Keratinocyte (primary cell): ENCODE measurements around the gene TOP2A. TPM values are rescaled to one million over a fixed set of nuclear protein-coding genes. Genes with fewer than 3 reads are reported as not detected.

Source experiments
- DNase-seq: peaks from one replicate; pipeline ENCODE4 v3.0.0-alpha.2; 2011; ENCODE audit warnings: low read depth, missing footprints, low spot score
- FAIRE-seq: peaks from 2 replicates; lab custom pipeline; 2011; peaks lifted over from hg19 to GRCh38; lab: Jason Lieb, UNC
- H2AFZ ChIP-seq: 2 replicates; pipeline ENCODE4 v1.6.0; 2012; ENCODE audit warnings: low read length, control low read depth, inconsistent platforms; ENCODE audit not compliant: control insufficient read depth
- H3K27ac ChIP-seq: 2 replicates; pipeline ENCODE4 v1.5.1; 2011; ENCODE audit warnings: low read length; ENCODE audit not compliant: control insufficient read depth, insufficient read depth
- H3K27me3 ChIP-seq: 3 replicates; pipeline ENCODE4 v1.6.0; 2011; ENCODE audit warnings: low read length; ENCODE audit not compliant: control insufficient read depth, insufficient read depth; ENCODE audit errors: extremely low read depth
- H3K36me3 ChIP-seq, 2 experiments: 2 replicates in 1 of 2; 3 replicates in 1 of 2; pipeline ENCODE4 v1.5.1; 2011; ENCODE audit warnings: low read length in 2 of 2, mild to moderate bottlenecking in 1 of 2; ENCODE audit not compliant: control insufficient read depth in 2 of 2, insufficient read depth in 2 of 2; ENCODE audit errors: extremely low read depth in 1 of 2
- H3K4me1 ChIP-seq: 3 replicates; pipeline ENCODE4 v1.5.1; 2011; ENCODE audit warnings: low read length; ENCODE audit not compliant: control insufficient read depth, insufficient read depth; ENCODE audit errors: extremely low read depth
- H3K4me2 ChIP-seq: 3 replicates; pipeline ENCODE4 v1.6.0; 2011; ENCODE audit warnings: low read depth, low read length; ENCODE audit not compliant: control insufficient read depth, insufficient read depth; ENCODE audit errors: extremely low read depth
- H3K4me3 ChIP-seq, 3 experiments: fragments of 200-600 bp in 1 of 3; sonication (generic) in 1 of 3; 2 replicates in 2 of 3; 3 replicates in 1 of 3; pipeline ENCODE4 v1.5.1; 2011 to 2016; ENCODE audit warnings: low read length in 3 of 3, mild to moderate bottlenecking in 3 of 3, control low read depth in 2 of 3, inconsistent platforms in 1 of 3, low read depth in 1 of 3, mixed read lengths in 1 of 3, mixed run types in 1 of 3, moderate library complexity in 1 of 3; ENCODE audit not compliant: control insufficient read depth in 2 of 3, insufficient read depth in 2 of 3; ENCODE audit errors: extremely low read depth in 1 of 3
- H3K79me2 ChIP-seq: 2 replicates; pipeline ENCODE4 v1.6.0; 2012; ENCODE audit warnings: low read length; ENCODE audit not compliant: control insufficient read depth, insufficient read depth
- H3K9ac ChIP-seq: 3 replicates; pipeline ENCODE4 v1.6.0; 2011; ENCODE audit warnings: low read length; ENCODE audit not compliant: control insufficient read depth, insufficient read depth; ENCODE audit errors: extremely low read depth
- H3K9me1 ChIP-seq: 3 replicates; pipeline ENCODE4 v1.6.0; 2011; ENCODE audit warnings: low read length; ENCODE audit not compliant: control insufficient read depth, insufficient read depth; ENCODE audit errors: extremely low read depth
- H3K9me3 ChIP-seq: 2 replicates; pipeline ENCODE4 v1.5.1; 2012; ENCODE audit warnings: low read depth, low read length; ENCODE audit not compliant: control insufficient read depth
- H4K20me1 ChIP-seq: 3 replicates; pipeline ENCODE4 v1.6.0; 2011; ENCODE audit warnings: low read length; ENCODE audit not compliant: control insufficient read depth, insufficient read depth; ENCODE audit errors: extremely low read depth
- EZH2 ChIP-seq: IDR thresholded peaks from one replicate; pipeline ENCODE4 v1.6.1; 2012; ENCODE audit warnings: inconsistent platforms, mild to moderate bottlenecking, low read length, moderate library complexity
- dilution Hi-C: fragments of 300-500 bp; cut with MboI; formaldehyde crosslinking; loops from one replicate; pipeline ENCODE4 v1.7.0; 2020; ENCODE audit warnings: low sequenced_read_pairs; ENCODE audit not compliant: extremely low pct_ligation_motif_present
- polyA plus RNA-seq, 5 experiments: library from polyadenylated mRNA; depleted of rRNA in 3 of 5; stranded (reverse) in 3 of 5; stranded (forward) in 1 of 5; unstranded in 1 of 5; fragments of >200 nt; gene quantifications; 1 replicate in 1 of 5; 2 replicates in 3 of 5; 3 replicates in 1 of 5; pipeline versions ENCODE4 v1.2.1 to v1.2.3, GENCODE V29; 2011 to 2012; ENCODE audit warnings: missing spikeins in 2 of 5, low read depth in 1 of 5, low replicate concordance in 1 of 5
- TF ChIP-seq, protein P1 (sequence below), 3 experiments: IDR thresholded peaks in 1 of 3; conservative IDR thresholded peaks in 1 of 3; optimal IDR thresholded peaks in 1 of 3; 2 replicates in 2 of 3; 3 replicates in 1 of 3; pipeline versions ENCODE3 to v1.5.1; 2011; ENCODE audit warnings: low read length in 3 of 3, mild to moderate bottlenecking in 3 of 3, moderate library complexity in 2 of 3, control low read depth in 1 of 3, inconsistent platforms in 1 of 3; ENCODE audit not compliant: insufficient read depth in 2 of 3; ENCODE audit errors: extremely low read depth in 1 of 3

The TOP2A gene
- polyA plus RNA-seq, 1 donor (not counting 4 experiments of a cell fraction or from before 2014, with no cell fraction given): 45.0 TPM

DNA sequence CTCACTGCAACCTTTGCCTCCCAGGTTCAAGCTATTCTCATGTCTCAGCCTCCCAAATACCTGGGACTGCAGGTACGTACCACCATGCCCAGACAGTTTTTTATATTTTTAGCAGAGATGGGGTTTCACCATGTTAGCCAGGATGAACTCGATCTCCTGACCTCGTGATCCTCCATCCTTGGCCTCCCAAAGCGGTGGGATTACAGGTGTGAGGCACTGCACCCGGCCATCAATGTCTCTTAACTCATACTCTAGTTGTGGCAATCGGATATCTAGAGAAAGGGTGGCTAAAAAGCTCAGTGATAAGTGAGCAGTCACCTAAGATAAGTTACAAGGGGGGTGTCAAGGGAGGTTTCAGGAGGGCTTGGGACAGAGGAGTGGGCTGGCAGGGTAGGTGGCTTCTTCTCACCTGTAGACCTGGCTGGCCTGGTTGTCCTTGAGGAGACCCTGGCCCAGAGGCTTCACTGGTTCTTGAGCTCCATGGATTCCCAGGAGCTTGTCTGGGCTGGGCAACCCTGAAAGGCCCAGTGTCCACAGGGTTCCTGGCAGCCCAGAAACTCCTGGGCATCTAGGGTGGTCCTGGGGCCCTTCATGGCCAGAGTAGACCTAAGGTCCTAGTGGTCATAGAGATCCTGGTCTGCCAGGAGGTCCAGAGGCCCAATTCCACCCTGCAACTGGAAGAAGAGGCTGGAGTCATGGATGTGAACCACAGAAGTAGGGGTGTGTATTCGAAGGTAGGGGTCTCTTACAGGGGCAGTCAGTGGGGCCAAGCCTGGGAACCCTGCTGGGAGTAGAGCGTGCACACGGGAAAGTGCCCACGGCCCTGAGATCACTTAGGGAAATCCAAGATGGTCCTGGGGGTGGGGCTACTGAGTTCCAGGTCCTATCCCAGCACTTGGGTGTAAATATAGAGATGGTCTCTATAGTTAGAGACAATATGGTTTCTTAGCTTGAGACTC is 12.9 kb upstream of the TOP2A start:
- Histone ChIP-seq H3K9ac (no peak overlapping the region), H3K9me1 (no peaks in the 10 kb centered on the region), H3K27ac (no peak overlapping the region), H3K9me3 (no peaks in the 10 kb centered on the region), H3K79me2 (no peaks in the 10 kb centered on the region), H3K4me1 (no peaks in the 10 kb centered on the region), H3K4me3 (no peak overlapping the region), H3K36me3 (no peaks in the 10 kb centered on the region), H4K20me1 (no peaks in the 10 kb centered on the region), H2AFZ (no peak overlapping the region), H3K27me3 (peaks cover 27% of the 10 kb centered on the region), H3K4me2 (no peak overlapping the region)
- FAIRE-seq: no peak
- dilution Hi-C loops: no loop called here
- TF ChIP-seq EZH2: no peak
- TF ChIP-seq, protein P1, sequence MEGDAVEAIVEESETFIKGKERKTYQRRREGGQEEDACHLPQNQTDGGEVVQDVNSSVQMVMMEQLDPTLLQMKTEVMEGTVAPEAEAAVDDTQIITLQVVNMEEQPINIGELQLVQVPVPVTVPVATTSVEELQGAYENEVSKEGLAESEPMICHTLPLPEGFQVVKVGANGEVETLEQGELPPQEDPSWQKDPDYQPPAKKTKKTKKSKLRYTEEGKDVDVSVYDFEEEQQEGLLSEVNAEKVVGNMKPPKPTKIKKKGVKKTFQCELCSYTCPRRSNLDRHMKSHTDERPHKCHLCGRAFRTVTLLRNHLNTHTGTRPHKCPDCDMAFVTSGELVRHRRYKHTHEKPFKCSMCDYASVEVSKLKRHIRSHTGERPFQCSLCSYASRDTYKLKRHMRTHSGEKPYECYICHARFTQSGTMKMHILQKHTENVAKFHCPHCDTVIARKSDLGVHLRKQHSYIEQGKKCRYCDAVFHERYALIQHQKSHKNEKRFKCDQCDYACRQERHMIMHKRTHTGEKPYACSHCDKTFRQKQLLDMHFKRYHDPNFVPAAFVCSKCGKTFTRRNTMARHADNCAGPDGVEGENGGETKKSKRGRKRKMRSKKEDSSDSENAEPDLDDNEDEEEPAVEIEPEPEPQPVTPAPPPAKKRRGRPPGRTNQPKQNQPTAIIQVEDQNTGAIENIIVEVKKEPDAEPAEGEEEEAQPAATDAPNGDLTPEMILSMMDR (optimal IDR thresholded peaks at IDR 0.05 in 1 of 3, IDR thresholded peaks at IDR 0.05 in 1 of 3, conservative IDR thresholded peaks at IDR 0.05 in 1 of 3; ENCODE audit: extremely low read depth in 1 of 3, insufficient read depth in 2 of 3, low read length in 3 of 3): no peak
- DNase-seq: no peak

DNA sequence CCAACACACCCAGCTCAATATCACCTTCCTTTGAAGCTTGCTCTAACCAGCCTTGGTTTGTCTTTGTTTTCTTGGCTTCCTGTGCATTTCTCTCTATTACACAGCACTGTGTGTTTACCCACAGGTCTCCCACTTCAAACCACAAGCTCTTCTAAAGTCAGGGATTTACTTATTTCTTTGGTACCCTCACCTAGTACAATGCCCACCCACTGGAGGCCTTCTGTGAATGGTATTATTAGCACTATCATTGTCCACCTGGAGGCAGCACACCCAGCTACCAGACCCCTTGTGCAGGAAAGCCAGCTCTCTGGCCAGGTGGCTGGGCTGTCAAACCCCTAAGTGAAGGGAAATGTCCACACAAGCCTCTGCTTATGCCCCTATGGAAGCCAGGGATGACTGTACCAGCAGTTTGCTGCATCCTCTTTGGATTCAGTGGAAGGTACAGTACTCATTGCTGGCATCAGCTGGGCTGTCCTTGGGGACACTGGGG is 9.4 kb upstream of the TOP2A start:
- Histone ChIP-seq H2AFZ (no peak overlapping the region), H3K4me1 (no peaks in the 10 kb centered on the region), H3K9me1 (no peaks in the 10 kb centered on the region), H3K4me3 (no peak overlapping the region), H3K4me2 (no peak overlapping the region), H3K27ac (no peak overlapping the region), H3K79me2 (no peaks in the 10 kb centered on the region), H4K20me1 (no peaks in the 10 kb centered on the region), H3K36me3 (no peaks in the 10 kb centered on the region), H3K27me3 (peaks cover 21% of the 10 kb centered on the region), H3K9me3 (no peaks in the 10 kb centered on the region), H3K9ac (no peak overlapping the region)
- no peak for TF ChIP-seq EZH2
- TF ChIP-seq, protein P1 (optimal IDR thresholded peaks at IDR 0.05 in 1 of 3, IDR thresholded peaks at IDR 0.05 in 1 of 3, conservative IDR thresholded peaks at IDR 0.05 in 1 of 3; ENCODE audit: extremely low read depth in 1 of 3, insufficient read depth in 2 of 3, low read length in 3 of 3): no peak
- dilution Hi-C loops: no loop called here
- no peak for DNase-seq
- FAIRE-seq: no peak
